ENCODE data around the gene P4HA3. TPM values are rescaled to one million over a fixed set of nuclear protein-coding genes. Genes with fewer than 3 reads are reported as not detected.

The P4HA3 gene
- total RNA-seq, result under 1 TPM; 0.23 to 0.42 TPM
- polyA plus RNA-seq, result under 1 TPM; 0.07 to 0.59 TPM

DNA sequence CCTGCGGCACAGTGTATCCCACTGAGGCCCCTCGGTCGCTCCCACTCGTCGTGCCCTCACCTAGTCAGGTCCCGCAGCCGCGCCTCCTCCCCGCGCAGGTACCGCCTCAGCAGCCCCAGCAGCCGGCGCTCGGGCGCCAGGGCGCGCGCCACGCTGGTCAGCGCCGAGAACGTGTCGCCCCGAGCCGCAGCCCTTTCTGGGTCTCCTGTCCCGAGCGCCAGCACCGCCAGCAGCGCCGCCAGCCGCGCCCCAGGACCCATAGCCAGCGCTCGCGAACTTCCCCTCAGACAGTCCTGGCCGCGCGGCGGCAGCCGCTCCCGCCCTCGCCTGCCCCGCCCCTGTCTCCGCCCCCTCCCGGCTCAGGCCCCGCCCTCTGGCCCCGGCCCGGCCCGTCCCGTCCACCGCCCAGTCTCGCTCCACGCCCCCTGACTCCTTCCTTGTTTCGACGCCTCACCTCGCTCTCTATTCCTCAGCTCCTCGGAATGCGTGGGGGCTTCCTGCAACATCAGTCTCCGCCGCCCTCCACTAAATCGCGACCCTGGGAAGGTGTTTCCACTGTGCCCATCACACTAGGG lies at the start of gene P4HA3:
Gene P4HA3 (minus strand): TSS at position 289 of the 575 bp plus-strand sequence. CDS start 29 bp downstream, at position 260.
- TF ChIP-seq, protein P1, sequence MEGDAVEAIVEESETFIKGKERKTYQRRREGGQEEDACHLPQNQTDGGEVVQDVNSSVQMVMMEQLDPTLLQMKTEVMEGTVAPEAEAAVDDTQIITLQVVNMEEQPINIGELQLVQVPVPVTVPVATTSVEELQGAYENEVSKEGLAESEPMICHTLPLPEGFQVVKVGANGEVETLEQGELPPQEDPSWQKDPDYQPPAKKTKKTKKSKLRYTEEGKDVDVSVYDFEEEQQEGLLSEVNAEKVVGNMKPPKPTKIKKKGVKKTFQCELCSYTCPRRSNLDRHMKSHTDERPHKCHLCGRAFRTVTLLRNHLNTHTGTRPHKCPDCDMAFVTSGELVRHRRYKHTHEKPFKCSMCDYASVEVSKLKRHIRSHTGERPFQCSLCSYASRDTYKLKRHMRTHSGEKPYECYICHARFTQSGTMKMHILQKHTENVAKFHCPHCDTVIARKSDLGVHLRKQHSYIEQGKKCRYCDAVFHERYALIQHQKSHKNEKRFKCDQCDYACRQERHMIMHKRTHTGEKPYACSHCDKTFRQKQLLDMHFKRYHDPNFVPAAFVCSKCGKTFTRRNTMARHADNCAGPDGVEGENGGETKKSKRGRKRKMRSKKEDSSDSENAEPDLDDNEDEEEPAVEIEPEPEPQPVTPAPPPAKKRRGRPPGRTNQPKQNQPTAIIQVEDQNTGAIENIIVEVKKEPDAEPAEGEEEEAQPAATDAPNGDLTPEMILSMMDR (IDR thresholded peaks at IDR 0.05; ENCODE audit: low read depth, low read length, missing input control), result no peak
- TF ChIP-seq YY1 (IDR thresholded peaks at IDR 0.05) (no peak), FOXA2 (IDR thresholded peaks at IDR 0.05) (no peak), HNF4G (IDR thresholded peaks at IDR 0.05) (no peak)
- Histone ChIP-seq H3K9me3 (ENCODE audit: control insufficient read depth in 4 of 4, low read length in 3 of 4) (peaks cover 0 to 2% (median 1%) of the 10 kb centered on the region in 4 donors), H3K9ac (ENCODE audit: low read depth in 1 of 2, low read length in 2 of 2) (no peak within 1 kb of the TSS), H3K36me3 (ENCODE audit: control insufficient read depth in 4 of 4, insufficient read depth in 3 of 4, low read depth in 1 of 4, low read length in 3 of 4) (no peaks in the 10 kb centered on the region), H3K27ac (ENCODE audit: low read depth in 1 of 2, low read length in 2 of 2) (no peak within 1 kb of the TSS), H3K4me3 (ENCODE audit: low read depth in 1 of 3, low read length in 3 of 3) (peak within 1 kb of the TSS in 2 of 3 donors; percentile 45 to 57), H3K4me1 (ENCODE audit: control insufficient read depth in 4 of 4, insufficient read depth in 4 of 4, low read length in 3 of 4) (peaks cover 3 to 7% (median 4%) of the 10 kb centered on the region in 4 donors), H3K27me3 (ENCODE audit: control insufficient read depth in 4 of 4, insufficient read depth in 4 of 4, low read length in 3 of 4) (peaks cover 0 to 3% (median 1%) of the 10 kb centered on the region in 4 donors)
- 7% methylated on average over 62 of the region's 62 CpGs for WGBS
- DNase-seq (ENCODE audit: low spot score), result peak; percentile 86

DNA sequence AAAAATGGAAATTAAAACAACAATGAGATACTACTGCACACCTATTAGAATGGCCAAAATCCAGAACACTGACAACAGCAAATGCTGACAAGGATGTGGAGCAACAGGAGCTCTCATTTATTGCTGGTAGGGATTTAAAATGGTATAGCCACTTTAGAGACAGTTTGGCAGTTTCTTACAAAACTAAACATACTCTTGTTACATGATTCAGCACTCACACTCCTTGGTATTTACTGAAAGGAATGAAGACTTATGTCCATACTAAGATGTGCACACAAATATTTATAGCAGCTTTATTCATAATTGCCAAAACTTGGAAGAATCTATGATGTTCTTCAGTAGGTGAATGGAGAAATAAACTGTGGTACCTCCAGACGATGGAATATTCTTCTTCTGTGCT lies 46.0 kb upstream of the P4HA3 start:
- H3K9ac ChIP-seq (ENCODE audit: low read depth in 1 of 2, low read length in 2 of 2), result no peak overlapping the region
- TF ChIP-seq RXRA (IDR thresholded peaks at IDR 0.05) (no peak), TAF1 (conservative IDR thresholded peaks at IDR 0.05) (no peak), ZBTB33 (IDR thresholded peaks at IDR 0.05) (no peak), RAD21 (IDR thresholded peaks at IDR 0.05) (no peak), GABPA (IDR thresholded peaks at IDR 0.05 in 1 of 2, conservative IDR thresholded peaks at IDR 0.05 in 1 of 2) (no peak), NR2F2 (IDR thresholded peaks at IDR 0.05) (no peak), HNF4G (IDR thresholded peaks at IDR 0.05) (no peak), YY1 (IDR thresholded peaks at IDR 0.05) (no peak), JUND (IDR thresholded peaks at IDR 0.05) (no peak), FOXA2 (IDR thresholded peaks at IDR 0.05) (no peak), EGR1 (IDR thresholded peaks at IDR 0.05; ENCODE audit: low read depth in 2 of 2) (no peak), HNF4A (conservative IDR thresholded peaks at IDR 0.05) (no peak)
- TF ChIP-seq, protein P1 (IDR thresholded peaks at IDR 0.05; ENCODE audit: low read depth, low read length, missing input control), result no peak
- TF ChIP-seq, protein P2, sequence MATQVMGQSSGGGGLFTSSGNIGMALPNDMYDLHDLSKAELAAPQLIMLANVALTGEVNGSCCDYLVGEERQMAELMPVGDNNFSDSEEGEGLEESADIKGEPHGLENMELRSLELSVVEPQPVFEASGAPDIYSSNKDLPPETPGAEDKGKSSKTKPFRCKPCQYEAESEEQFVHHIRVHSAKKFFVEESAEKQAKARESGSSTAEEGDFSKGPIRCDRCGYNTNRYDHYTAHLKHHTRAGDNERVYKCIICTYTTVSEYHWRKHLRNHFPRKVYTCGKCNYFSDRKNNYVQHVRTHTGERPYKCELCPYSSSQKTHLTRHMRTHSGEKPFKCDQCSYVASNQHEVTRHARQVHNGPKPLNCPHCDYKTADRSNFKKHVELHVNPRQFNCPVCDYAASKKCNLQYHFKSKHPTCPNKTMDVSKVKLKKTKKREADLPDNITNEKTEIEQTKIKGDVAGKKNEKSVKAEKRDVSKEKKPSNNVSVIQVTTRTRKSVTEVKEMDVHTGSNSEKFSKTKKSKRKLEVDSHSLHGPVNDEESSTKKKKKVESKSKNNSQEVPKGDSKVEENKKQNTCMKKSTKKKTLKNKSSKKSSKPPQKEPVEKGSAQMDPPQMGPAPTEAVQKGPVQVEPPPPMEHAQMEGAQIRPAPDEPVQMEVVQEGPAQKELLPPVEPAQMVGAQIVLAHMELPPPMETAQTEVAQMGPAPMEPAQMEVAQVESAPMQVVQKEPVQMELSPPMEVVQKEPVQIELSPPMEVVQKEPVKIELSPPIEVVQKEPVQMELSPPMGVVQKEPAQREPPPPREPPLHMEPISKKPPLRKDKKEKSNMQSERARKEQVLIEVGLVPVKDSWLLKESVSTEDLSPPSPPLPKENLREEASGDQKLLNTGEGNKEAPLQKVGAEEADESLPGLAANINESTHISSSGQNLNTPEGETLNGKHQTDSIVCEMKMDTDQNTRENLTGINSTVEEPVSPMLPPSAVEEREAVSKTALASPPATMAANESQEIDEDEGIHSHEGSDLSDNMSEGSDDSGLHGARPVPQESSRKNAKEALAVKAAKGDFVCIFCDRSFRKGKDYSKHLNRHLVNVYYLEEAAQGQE (IDR thresholded peaks at IDR 0.05), result no peak
- TF ChIP-seq, protein P3, sequence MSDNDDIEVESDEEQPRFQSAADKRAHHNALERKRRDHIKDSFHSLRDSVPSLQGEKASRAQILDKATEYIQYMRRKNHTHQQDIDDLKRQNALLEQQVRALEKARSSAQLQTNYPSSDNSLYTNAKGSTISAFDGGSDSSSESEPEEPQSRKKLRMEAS (IDR thresholded peaks at IDR 0.05), result no peak
- no peaks in the 10 kb centered on the region for H3K9me3 ChIP-seq (ENCODE audit: control insufficient read depth in 4 of 4, low read length in 3 of 4)
- no peak overlapping the region for H3K27ac ChIP-seq (ENCODE audit: low read depth in 1 of 2, low read length in 2 of 2)
- H3K27me3 ChIP-seq (ENCODE audit: control insufficient read depth in 4 of 4, insufficient read depth in 4 of 4, low read length in 3 of 4), result no peaks in the 10 kb centered on the region
- H3K4me1 ChIP-seq (ENCODE audit: control insufficient read depth in 4 of 4, insufficient read depth in 4 of 4, low read length in 3 of 4), result no peaks in the 10 kb centered on the region
- no peaks in the 10 kb centered on the region for H3K36me3 ChIP-seq (ENCODE audit: control insufficient read depth in 4 of 4, insufficient read depth in 3 of 4, low read depth in 1 of 4, low read length in 3 of 4)
- no peak for DNase-seq (ENCODE audit: low spot score)
- H3K4me3 ChIP-seq (ENCODE audit: low read depth in 1 of 3, low read length in 3 of 3), result no peak overlapping the region
- 90% methylated on average over 1 of the region's 1 CpG for WGBS
